OCI-LY1 (cell line): ENCODE results near the gene NEU1.

Source experiments
- EZH2 ChIP-seq: fragments of 200-600 bp; sonication (generic), shearing (Covaris generic); IDR thresholded peaks from 2 replicates; pipeline ENCODE4 v1.8.0; 2017; ENCODE audit warnings: borderline replicate concordance, mixed run types, mild to moderate bottlenecking, antibody characterized with exemption, low read length, moderate library complexity, mixed read lengths
- TF ChIP-seq, protein P1 (sequence below): fragments of 200-600 bp; sonication (generic), shearing (Covaris generic); IDR thresholded peaks from 2 replicates; pipeline ENCODE4 v1.5.1; 2017; ENCODE audit warnings: mild to moderate bottlenecking, antibody characterized with exemption, low read length, moderate library complexity, mixed read lengths

DNA sequence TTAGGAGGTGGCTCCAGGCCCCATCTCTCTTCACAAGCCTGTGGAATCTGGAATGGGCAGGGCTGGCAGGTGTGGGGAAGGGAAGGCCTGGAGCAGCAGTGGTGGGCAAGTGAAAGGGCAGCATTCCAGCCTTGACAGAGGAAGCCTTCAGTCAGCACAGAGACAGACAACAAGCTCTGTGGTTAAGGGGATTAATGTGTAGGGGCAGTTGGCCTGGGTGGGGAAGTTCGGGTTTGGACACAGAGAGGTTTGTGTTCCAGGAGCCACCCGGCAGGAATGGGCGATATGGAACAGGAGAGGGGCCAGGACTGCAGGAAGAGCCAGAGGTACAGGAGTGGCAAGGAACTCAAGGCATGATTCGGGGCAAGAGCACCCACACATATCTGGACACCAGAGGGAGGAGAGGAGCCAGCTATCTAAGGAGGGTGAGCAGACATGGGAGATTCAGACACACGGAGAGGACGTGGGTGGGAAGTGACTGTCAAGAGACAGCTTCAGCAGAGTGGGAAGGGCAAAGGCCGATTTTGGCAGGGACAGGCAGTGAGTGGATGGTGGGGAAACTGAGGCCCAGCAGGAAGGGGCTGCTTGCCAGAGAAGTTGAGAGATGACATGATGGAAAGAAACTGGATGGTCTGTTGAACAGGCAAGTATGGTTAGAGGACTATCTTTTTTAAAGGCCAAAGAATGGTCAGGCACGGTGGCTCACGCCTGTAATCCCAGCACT, 18.7 kb upstream of the NEU1 start:
- TF ChIP-seq, protein P1, sequence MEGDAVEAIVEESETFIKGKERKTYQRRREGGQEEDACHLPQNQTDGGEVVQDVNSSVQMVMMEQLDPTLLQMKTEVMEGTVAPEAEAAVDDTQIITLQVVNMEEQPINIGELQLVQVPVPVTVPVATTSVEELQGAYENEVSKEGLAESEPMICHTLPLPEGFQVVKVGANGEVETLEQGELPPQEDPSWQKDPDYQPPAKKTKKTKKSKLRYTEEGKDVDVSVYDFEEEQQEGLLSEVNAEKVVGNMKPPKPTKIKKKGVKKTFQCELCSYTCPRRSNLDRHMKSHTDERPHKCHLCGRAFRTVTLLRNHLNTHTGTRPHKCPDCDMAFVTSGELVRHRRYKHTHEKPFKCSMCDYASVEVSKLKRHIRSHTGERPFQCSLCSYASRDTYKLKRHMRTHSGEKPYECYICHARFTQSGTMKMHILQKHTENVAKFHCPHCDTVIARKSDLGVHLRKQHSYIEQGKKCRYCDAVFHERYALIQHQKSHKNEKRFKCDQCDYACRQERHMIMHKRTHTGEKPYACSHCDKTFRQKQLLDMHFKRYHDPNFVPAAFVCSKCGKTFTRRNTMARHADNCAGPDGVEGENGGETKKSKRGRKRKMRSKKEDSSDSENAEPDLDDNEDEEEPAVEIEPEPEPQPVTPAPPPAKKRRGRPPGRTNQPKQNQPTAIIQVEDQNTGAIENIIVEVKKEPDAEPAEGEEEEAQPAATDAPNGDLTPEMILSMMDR: no peak
- TF ChIP-seq EZH2: no peak
